ENCODE results near the gene ZBTB34. TPM values are rescaled to one million over a fixed set of nuclear protein-coding genes. Genes with fewer than 3 reads are reported as not detected.

ZBTB34 gene
- total and polyA plus RNA-seq, 2 experiments from 2014 or later = 4.9 to 13.0 TPM

DNA sequence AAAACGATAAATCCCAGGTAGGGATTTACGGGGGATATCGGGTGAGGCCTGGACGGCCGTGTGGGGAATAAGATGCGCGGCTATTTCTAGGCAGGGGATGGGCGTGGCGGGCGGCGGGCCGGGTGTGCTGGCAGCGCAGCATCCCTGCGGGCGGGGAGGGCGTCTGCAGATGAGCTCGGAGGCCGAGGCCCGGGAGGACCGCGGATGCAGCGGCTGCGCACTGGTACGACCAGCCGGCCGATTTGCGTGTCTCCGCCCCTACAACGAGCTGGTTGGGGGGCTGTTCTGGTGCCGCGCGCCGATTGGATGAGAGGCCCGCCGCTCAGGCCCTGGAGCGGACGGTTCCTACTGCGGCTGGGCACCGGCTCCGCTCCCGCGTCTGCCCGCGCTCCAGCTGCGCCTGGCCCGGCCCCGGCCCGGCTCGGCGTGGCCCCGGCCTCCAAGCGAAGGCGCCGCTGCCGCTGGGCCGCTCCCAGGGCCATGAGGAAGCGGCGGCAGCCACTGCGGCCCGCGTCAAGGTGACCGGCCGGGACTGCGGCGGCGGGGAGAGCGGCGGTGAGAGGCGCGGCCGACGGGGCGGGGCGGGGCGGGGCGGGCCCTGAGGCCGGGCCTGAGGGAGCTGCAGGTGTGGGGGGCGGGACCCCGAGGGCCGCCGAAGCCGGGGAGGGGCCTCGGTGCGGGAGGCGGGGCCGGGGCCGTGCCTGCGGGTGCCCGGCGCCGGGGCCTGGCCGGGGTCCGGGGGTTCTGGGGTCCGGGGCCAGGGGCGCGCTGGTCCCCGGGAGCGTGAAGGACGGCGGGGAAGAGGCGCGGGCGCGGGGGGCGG lies 54.2 kb downstream of the ZBTB34 start, which contains the start of gene RALGPS1:
Gene RALGPS1 (plus strand): TSS at position 325 of the 823 bp plus-strand sequence. CDS start 47,508 bp downstream, outside the sequence.
- H3K27ac ChIP-seq = peak within 1 kb of the TSS; percentile 84
- no peaks in the 10 kb centered on the region for H3K9me3 ChIP-seq (ENCODE audit: low read depth)
- peaks cover 42% of the 10 kb centered on the region for H3K27me3 ChIP-seq
- TF ChIP-seq, protein P1, sequence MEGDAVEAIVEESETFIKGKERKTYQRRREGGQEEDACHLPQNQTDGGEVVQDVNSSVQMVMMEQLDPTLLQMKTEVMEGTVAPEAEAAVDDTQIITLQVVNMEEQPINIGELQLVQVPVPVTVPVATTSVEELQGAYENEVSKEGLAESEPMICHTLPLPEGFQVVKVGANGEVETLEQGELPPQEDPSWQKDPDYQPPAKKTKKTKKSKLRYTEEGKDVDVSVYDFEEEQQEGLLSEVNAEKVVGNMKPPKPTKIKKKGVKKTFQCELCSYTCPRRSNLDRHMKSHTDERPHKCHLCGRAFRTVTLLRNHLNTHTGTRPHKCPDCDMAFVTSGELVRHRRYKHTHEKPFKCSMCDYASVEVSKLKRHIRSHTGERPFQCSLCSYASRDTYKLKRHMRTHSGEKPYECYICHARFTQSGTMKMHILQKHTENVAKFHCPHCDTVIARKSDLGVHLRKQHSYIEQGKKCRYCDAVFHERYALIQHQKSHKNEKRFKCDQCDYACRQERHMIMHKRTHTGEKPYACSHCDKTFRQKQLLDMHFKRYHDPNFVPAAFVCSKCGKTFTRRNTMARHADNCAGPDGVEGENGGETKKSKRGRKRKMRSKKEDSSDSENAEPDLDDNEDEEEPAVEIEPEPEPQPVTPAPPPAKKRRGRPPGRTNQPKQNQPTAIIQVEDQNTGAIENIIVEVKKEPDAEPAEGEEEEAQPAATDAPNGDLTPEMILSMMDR (IDR thresholded peaks at IDR 0.05; ENCODE audit: low read depth, low read length) = no peak
- H3K4me1 ChIP-seq (ENCODE audit: low read depth) = peaks cover 3% of the 10 kb centered on the region
- H3K36me3 ChIP-seq = no peaks in the 10 kb centered on the region
- DNase-seq (ENCODE audit: low read depth in 1 of 2, low spot score in 1 of 2) = peak; percentile 97 to 98
- peak within 1 kb of the TSS; percentile 69 for H3K4me3 ChIP-seq

DNA sequence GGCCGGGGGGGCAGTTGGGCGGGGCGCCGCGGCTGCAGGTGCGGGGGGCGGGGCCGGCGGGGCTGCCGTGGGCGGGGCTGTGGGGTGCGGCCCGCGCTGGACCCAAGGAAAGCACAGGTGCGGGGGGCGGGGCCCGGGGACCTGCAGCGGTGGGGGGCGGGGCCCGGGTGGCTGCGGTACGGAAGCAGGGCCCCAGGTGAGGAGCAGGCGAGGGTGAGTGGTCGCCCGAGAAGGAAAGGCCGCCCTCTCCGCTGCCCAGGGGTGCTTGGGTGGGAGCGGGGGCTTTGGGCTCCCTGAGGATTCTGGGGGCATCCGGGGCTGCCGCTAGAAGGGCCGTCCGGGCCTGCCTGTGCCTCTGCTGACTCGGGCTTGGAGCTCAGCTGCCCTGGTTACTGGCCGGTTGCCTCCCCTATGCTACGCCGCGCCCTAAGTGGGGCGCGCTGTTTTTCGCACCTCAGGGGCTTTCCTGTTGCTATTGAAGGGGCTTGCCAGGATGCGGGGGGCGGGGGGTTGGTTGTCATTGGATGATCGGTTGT lies 54.9 kb downstream of the ZBTB34 start:
- peaks cover 3% of the 10 kb centered on the region for H3K4me1 ChIP-seq (ENCODE audit: low read depth)
- H3K27ac ChIP-seq = no peak overlapping the region
- no peaks in the 10 kb centered on the region for H3K9me3 ChIP-seq (ENCODE audit: low read depth)
- peak in 1 of 2 donors; percentile 41 for DNase-seq (ENCODE audit: low read depth in 1 of 2, low spot score in 1 of 2)
- TF ChIP-seq, protein P1 (IDR thresholded peaks at IDR 0.05; ENCODE audit: low read depth, low read length) = no peak
- no peaks in the 10 kb centered on the region for H3K36me3 ChIP-seq
- peaks cover 38% of the 10 kb centered on the region for H3K27me3 ChIP-seq
- H3K4me3 ChIP-seq = peak overlapping the region; percentile 69

DNA sequence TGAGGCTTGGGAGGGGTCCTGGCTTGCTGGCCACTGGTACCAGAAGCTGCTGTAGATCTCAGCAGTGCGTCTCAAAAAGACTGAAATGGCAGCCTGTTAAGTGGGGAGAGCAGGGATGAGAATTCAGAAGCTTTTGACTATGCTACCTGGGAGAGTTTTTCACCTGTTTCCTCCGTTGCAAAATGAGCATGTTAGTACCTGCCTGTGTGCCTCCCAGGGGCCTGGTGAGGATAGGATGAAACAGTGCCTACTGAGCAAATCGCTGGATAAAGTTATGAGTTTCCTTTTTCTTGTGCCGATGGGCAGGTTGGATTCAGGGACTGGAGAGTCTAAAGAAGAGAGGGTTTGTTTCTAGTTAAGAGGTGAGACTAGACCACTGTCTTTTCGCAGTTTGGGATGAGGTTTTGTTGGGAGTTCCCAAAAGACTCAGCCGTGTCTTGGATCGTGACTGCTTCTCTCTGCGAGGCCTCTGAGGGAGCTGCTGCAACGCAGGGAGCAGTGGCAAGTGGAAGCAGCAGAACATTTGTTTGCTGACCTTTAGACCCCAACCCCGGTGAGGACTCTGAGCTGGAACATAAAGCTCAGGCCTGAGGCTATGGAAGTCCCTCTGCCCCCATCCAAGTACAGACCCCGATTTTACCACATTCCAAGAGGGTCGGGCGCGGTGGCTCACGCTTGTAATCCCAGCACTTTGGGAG lies 55.6 kb downstream of the ZBTB34 start:
- H3K27me3 ChIP-seq = peaks cover 38% of the 10 kb centered on the region
- H3K36me3 ChIP-seq = no peaks in the 10 kb centered on the region
- no peak overlapping the region for H3K27ac ChIP-seq
- peaks cover 3% of the 10 kb centered on the region for H3K4me1 ChIP-seq (ENCODE audit: low read depth)
- H3K4me3 ChIP-seq = peak overlapping the region; percentile 69
- no peaks in the 10 kb centered on the region for H3K9me3 ChIP-seq (ENCODE audit: low read depth)
- TF ChIP-seq, protein P1 (IDR thresholded peaks at IDR 0.05; ENCODE audit: low read depth, low read length) = no peak
- DNase-seq (ENCODE audit: low read depth in 1 of 2, low spot score in 1 of 2) = no peak

DNA sequence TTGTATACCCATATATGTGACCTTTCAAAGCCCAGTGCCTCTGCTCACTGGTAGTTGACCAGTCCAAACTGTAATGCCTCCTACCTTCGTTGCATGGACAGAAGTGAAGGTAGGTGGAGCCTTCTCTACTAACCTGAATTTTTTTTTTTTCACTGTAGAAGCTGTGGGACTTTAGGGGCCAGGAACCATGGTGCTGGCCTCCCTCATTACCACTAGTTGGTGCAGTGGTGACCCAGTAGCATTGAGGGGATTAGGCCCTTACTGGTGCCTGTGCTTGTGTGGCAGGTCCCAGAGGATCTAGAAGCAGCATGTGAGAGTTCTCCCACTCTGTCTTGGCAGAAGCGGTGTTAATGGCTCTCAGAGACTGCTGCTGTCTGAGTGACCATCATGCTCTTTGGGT lies 56.5 kb downstream of the ZBTB34 start:
- H3K36me3 ChIP-seq = no peaks in the 10 kb centered on the region
- no peak for DNase-seq (ENCODE audit: low read depth in 1 of 2, low spot score in 1 of 2)
- no peak overlapping the region for H3K27ac ChIP-seq
- H3K27me3 ChIP-seq = peaks cover 37% of the 10 kb centered on the region
- H3K4me1 ChIP-seq (ENCODE audit: low read depth) = peaks cover 3% of the 10 kb centered on the region
- H3K9me3 ChIP-seq (ENCODE audit: low read depth) = no peaks in the 10 kb centered on the region
- no peak overlapping the region for H3K4me3 ChIP-seq
- TF ChIP-seq, protein P1 (IDR thresholded peaks at IDR 0.05; ENCODE audit: low read depth, low read length) = no peak

DNA sequence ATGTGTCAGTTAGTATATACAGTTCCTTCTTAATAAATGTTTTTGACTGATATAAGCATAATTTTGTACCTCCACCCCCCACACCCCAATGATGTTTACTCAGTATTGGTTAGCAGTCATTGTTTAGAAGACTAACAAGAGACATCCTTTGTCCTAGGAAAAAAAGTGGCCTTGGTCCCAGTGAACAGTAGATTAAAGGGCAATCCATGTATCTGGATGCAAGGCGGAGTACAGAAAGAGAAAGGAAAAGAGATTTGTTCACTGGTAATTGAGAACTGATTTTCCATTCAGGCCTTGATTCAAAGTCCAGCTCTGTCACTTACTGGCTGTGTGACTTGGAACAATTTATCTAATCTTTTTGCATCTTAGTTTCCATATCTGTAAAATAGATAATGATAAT lies 58.8 kb downstream of the ZBTB34 start:
- Histone ChIP-seq H3K27me3 (peaks cover 16% of the 10 kb centered on the region), H3K4me1 (ENCODE audit: low read depth) (peaks cover 3% of the 10 kb centered on the region), H3K4me3 (no peak overlapping the region), H3K27ac (no peak overlapping the region), H3K9me3 (ENCODE audit: low read depth) (no peaks in the 10 kb centered on the region), H3K36me3 (no peaks in the 10 kb centered on the region)
- TF ChIP-seq, protein P1 (IDR thresholded peaks at IDR 0.05; ENCODE audit: low read depth, low read length) = no peak
- no peak for DNase-seq (ENCODE audit: low read depth in 1 of 2, low spot score in 1 of 2)

Measured in cardiac muscle cell (in vitro differentiated cells and primary cell).